ENCODE results near the gene TFR2.

Gene TFR2

DNA sequence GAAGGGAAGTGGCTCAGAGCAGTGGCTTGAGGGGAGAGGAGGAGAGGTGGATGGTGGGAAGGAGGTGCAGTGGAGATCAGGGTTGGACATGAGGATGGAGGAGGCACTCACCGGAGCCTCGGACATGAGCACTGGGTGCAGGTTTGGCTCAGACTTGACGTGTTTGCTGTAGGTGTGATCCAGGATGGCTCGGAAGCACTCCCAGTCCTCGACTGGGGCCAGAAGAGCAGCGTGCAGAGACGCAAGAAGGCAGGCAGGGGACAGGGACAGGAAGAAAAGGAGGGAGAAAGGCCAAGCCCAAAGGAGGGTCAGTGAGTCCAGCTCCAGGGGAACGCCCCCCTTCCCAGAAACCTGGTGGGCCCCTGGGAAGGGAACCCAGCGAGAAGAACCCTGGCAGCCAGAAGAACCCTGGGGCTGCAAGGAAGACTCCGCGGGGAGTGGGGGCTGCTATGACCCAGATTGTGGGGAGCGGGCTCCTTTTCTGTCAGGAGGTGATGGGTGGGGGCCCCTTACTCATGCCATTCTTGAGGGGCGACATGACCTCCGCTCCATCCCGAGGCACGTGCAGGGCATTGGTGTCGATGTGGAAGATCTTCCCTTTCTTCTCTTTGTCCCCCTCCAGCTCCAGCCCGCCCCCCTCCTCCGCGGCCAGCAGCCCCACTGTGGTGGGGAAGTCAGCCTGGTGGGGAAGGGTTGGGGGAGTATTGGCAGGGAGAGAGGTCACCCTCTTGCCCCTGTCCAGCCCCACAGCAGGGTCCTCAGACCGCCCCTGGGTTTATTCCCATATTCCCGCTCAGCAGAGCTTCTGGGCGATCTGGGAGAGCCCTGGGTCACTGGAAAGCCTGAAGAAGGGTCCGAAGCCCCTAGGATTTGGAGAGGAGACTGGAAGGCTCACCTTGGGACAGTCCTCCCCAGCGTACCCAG lies 13.8 kb upstream of the TFR2 start:
- no peak for DNase-seq (ENCODE audit: low read depth in 2 of 2, low spot score in 1 of 2)

- no peak for DNase-seq (ENCODE audit: low read depth in 2 of 2, low spot score in 1 of 2)
Measured at GRCh38 chr7:100649826-100650565, 8.6 kb upstream of the TFR2 start.

DNA sequence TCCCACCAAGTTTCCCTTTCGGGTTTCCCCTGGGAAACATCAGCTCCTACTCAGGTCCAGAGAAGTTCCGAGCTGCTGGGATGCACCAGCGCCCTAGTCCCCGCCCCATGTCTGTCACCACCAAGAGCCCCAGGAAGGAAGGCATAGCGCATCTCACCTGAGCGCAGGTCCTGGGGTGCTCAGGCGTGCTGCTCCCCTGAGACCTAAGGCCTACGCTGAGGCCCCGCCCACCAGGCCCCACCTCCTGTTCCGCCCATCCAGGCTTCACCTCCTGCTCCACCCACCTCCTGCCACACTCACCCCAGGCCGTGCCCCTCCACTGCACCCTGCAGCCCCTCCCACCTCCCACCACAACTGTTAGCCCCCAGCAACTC lies 1.2 kb upstream of the TFR2 start:
- DNase-seq (ENCODE audit: low read depth in 2 of 2, low spot score in 1 of 2): no peak

DNA sequence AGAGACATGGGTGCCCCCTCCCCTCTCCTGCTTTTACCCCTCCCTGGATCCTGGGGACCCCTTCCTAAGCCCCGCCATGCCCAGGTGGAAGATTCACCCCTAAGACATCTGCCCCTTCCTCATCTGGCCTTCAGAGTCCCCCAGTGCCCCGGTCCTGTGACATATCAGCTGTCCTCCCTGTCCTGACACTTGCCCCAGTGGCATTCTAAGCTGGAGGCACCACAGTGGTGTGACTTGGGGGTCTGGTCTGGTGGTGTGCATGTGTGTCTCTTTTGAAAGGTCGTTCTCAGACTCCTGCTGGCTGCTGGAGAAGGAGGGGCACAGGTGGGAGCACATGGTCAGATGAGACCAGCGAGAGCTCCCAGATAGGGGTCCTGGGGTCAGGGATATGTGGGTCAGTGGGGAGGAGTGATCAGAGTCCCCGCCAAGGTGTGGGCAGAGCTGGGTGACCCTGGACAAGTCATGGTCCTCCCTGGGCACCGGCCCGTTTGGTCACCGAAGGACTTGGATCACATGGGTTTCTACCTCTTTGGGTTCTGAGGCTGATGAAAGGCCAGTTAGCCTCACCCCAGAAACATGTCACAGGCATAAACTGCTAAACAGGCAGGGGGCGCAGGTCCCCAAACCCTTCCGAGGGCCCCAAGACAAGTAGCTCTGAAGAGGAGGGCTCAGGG lies 645 bp upstream of the TFR2 start:
- no peak for DNase-seq (ENCODE audit: low read depth in 2 of 2, low spot score in 1 of 2)

DNA sequence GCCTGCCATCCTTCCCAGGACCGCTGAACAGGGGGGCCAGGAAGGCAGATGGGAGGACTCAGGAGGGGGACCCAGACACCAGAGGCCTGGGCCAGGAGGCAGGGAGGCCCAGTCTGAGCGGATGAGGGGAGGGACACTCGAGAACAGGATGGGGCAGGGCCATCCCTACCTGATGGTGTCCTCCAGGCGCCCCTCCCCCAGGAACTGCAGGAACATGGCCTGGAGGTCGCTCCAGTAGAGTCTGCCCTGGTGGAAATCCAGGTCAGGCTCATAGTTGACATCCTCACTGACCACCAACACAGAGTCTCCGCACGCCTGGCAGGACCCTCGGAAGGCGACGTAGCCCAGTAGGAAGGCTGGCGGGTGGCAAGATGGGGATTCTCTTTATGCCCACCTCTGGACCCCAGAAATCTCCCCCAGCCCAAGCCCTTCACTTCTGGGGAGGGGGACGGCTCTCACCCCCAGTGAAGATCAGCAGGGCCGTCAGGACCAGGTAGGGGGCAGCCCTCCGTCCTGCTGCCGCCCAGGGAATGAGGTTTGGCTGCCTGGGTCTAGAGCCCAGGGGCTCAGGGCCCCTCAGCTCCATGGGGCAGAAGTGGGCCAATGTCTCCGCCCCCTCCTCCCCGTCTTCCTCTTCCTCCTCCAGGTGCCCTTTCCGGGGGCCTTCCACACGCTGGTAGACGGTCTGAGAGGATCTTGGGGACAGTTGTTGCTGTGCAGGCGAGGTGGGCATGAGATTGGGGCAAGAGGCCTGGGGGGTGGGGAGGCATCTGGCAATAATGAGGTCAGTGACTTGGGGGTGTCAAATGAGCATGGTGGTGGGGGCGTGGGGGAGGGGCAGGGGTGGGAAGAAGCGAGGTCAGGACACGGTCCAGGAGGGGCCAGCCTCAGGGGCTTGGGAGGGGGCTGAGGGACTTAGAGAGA lies 573 bp downstream of the TFR2 start:
- DNase-seq (ENCODE audit: low read depth in 2 of 2, low spot score in 1 of 2): no peak

GRCh38 chr7:100639995-100640516 lies 1.3 kb downstream of the TFR2 start:
- DNase-seq (ENCODE audit: low read depth in 2 of 2, low spot score in 1 of 2): no peak

DNA sequence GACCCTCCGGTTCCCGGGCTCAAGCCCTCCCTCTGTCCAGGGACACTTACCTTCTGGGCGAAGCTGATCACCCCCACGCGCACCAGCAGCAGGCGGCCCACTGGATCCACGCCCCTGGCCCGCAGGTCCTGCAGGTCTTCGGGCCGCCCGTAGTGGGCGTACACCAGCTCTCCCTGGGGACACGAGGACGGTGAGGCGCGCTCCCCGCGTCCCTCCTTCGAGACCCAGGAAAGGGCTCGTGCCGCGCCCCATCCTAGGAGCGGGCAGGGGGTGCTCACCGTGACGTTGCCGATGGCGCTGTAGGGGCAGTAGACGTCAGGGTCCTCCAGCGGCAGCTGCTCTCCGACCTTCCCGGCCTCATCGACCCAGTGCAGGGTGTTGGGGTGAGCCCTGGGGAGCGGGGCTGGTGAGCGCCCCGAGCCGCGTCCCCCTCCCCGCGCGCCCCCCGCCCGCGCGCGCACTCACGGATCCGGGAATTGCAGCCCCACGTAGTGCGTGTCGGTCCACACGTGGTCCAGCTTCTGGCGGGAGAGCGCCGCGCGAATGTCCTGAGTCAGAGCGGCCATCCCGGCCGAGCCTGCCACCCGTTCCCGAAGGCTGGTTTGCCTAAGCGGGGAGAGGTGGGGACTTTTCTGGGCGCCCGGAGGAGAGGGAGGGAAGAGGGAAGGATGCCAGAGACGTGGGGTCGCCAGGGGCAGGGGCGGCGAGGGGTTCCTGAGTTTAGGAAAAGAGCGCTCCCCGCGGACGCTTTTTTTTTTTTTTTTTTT lies 8.2 kb downstream of the TFR2 start:
- DNase-seq (ENCODE audit: low read depth in 2 of 2, low spot score in 1 of 2): peak in 1 of 2 donors; percentile 31

GRCh38 chr7:100630066-100630465 lies 11.3 kb downstream of the TFR2 start:
- DNase-seq (ENCODE audit: low read depth in 2 of 2, low spot score in 1 of 2): no peak

DNA sequence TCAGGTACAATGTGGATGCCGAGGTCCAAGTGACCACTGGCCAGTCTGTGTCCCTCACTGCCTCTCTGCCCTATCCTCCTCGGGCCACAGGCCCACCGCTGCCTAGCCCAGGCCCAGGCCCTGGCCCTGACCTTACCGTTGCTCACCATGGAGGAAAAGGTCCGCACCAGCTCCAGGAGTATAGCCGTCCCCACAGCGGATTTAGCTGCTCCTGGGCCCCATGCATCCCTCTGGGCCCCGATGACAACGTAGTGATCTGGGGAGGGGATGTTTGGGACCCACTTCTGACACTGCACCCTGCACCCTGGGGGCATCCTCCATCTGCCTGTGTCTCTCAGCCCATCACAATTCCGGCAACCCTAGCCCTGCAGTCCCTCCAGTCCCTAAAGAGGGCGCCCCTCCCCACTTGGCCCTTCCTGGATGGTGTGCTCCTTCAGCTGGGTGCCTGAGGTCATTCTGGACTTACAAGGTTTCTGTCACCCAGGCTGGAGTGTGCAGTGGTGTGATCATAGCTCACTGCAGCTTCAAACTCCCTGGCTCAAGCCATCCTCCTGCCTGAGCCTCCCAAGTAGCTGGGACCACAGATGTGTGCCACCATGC lies 12.1 kb downstream of the TFR2 start:
- no peak for DNase-seq (ENCODE audit: low read depth in 2 of 2, low spot score in 1 of 2)

GRCh38 chr7:100627238-100627549 lies 14.2 kb downstream of the TFR2 start:
- DNase-seq (ENCODE audit: low read depth in 2 of 2, low spot score in 1 of 2): no peak

DNA sequence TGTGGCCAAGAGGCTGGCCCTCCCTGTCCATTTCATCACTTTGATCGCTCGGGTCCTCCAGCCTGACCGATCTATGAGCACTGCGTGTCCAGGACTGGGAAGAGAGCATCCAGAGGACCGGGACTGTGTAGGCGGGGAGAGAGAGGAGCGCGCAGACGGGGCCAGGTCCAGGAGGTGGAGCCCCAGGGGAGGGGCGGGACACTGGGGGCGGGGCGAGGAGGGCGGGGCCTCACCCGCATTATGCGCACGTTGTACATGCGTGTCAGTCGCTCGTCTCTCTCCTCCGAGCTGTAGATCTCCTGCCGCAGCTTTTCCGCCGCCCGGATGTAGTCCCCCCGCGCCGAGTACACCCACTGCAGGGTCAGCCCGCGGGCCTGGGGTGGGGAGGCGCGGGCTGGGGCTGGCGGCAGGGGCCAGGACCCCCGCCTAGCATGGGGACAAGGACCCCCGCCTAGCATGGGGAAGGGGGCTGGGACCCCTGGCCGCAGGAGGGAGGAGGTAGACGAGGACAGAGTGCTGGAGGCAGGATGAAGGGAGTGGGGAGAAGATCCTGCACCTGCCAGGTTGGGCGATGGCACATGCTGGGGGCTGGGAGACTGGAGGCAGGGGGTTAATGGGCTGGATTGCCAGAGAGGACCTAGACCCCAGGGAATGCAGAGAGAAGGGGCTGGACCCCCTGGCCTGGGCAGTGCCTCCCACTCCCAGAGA lies 14.7 kb downstream of the TFR2 start:
- DNase-seq (ENCODE audit: low read depth in 2 of 2, low spot score in 1 of 2): peak; percentile 80 to 82

DNA sequence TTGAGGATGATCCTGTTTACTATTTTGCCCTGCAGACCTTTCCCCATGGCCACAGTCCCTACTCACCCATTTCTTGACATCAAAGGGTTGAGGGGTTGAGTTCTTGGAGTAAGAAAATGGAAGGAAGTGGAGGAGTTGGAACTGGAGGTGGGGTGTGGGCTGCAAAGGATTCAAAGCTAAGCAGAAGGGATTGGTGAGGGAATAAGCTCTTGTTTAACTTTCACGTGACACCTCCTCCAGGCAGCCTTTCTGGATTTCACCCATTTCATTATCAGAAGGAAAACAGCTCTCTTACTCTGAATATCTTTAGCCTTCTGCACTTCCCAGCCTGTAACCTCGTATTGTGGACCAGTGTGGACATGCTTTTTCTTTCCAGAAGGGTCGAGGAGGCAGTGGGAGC lies 15.3 kb downstream of the TFR2 start:
- no peak for DNase-seq (ENCODE audit: low read depth in 2 of 2, low spot score in 1 of 2)

- no peak for DNase-seq (ENCODE audit: low read depth in 2 of 2, low spot score in 1 of 2)
Measured at GRCh38 chr7:100623951-100624824, 17.2 kb downstream of the TFR2 start.

GRCh38 chr7:100621554-100621953 lies 19.8 kb downstream of the TFR2 start:
- no peak for DNase-seq (ENCODE audit: low read depth in 2 of 2, low spot score in 1 of 2)

- no peak for DNase-seq (ENCODE audit: low read depth in 2 of 2, low spot score in 1 of 2)
Measured at GRCh38 chr7:100620804-100621203, 20.5 kb downstream of the TFR2 start.

DNA sequence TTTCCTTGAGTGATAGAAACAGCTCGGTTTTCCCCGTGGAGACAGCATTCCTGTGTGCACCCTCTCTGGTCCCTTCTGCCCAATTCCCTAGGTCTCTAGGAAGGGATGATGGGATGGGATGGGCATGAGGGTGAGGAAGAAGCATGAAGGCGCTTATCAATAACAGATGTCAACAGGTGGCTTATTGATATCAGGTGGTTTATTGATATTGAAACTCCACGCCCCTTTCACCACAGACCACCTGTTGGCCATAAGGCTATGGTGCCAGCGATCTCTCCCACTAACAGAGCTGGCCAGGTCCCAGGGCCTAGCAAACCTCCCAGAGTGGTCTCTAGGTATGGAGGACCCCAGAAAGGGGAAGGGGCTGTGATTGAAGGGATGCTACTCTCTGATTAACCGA lies 21.1 kb downstream of the TFR2 start:
- DNase-seq (ENCODE audit: low read depth in 2 of 2, low spot score in 1 of 2): no peak

- no peak for DNase-seq (ENCODE audit: low read depth in 2 of 2, low spot score in 1 of 2)
Measured at GRCh38 chr7:100614308-100614861, 27.0 kb downstream of the TFR2 start.
